Mammary epithelial cell (primary cell): ENCODE data around the gene NRBP1.

Source experiments
- CTCF ChIP-seq, 2 donors: IDR thresholded peaks in 1 of 2; conservative IDR thresholded peaks in 1 of 2; 2 replicates each; pipeline ENCODE4 v1.5.1; 2011 to 2012; ENCODE audit warnings: inconsistent platforms in 2 of 2, low read length in 2 of 2, mild to moderate bottlenecking in 2 of 2, control low read depth in 1 of 2, low read depth in 1 of 2; ENCODE audit not compliant: insufficient read depth in 1 of 2; ENCODE audit errors: extremely low read depth in 1 of 2
- EZH2 ChIP-seq: IDR thresholded peaks from 2 replicates; pipeline ENCODE4 v1.6.1; 2012; ENCODE audit warnings: low read length, inconsistent platforms, borderline replicate concordance

GRCh38 chr2:27380626-27381545, 47.5 kb upstream of the NRBP1 start, which contains the start of gene ZNF513:
- TF ChIP-seq CTCF (conservative IDR thresholded peaks at IDR 0.05 in 1 of 2, IDR thresholded peaks at IDR 0.05 in 1 of 2; ENCODE audit: extremely low read depth in 1 of 2, insufficient read depth in 1 of 2, low read depth in 1 of 2, low read length in 2 of 2): no peak
- no peak for TF ChIP-seq EZH2
